GM12873 (cell line): ENCODE data around the gene CD300LG.
A peak's percentile ranks its signal among the peaks of the same experiment; 100 is the strongest.

Experiments
- TF ChIP-seq, protein P1 (sequence below): IDR thresholded peaks from 2 replicates; pipeline ENCODE4 v1.5.1; 2012; ENCODE audit warnings: low read depth, mild to moderate bottlenecking, moderate library complexity, low read length, control low read depth; ENCODE audit not compliant: insufficient read depth; ENCODE audit errors: missing control alignments

The CD300LG gene

DNA sequence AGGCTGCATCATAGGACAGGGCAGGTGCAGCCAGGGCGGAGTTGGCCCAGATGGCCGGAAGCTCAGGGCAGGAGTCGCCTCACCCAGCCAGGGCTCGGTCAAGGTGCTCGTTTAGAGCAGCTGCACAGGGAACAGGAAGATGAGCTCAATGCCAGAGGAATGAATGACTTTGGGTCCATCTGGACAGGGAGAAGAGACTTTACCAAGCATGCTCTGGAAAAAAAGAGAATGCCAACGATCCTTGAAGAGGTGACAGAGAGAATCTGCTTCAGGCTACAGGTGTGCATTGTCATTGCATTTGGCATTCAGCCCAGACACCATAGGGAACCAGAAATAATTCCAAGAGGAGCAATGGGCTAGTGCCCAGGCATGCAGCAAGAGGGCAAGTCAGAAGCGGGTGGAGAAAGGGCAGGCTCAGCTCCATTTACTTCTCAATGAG lies 7.3 kb upstream of the CD300LG start:
- TF ChIP-seq, protein P1, sequence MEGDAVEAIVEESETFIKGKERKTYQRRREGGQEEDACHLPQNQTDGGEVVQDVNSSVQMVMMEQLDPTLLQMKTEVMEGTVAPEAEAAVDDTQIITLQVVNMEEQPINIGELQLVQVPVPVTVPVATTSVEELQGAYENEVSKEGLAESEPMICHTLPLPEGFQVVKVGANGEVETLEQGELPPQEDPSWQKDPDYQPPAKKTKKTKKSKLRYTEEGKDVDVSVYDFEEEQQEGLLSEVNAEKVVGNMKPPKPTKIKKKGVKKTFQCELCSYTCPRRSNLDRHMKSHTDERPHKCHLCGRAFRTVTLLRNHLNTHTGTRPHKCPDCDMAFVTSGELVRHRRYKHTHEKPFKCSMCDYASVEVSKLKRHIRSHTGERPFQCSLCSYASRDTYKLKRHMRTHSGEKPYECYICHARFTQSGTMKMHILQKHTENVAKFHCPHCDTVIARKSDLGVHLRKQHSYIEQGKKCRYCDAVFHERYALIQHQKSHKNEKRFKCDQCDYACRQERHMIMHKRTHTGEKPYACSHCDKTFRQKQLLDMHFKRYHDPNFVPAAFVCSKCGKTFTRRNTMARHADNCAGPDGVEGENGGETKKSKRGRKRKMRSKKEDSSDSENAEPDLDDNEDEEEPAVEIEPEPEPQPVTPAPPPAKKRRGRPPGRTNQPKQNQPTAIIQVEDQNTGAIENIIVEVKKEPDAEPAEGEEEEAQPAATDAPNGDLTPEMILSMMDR: no peak

DNA sequence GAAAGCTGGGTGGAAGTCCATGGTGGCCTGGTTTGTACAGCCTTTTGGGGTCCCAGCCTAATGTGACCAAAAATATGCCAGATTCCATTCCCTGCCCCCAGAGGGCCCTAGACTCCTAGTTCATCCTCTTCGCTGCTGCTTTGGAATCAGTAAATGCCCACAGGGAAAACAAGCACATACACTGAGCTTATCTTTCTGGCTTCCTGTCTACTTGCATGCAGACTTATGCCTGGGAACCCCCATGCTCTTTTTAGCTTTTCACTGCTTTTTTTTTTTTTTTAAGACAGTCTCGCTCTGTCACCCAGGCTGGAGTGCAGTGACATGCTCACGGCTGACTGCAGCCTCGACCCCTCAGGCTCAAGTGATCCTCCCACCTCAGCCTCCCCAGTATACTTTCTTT lies 6.2 kb upstream of the CD300LG start:
- TF ChIP-seq, protein P1: no peak

DNA sequence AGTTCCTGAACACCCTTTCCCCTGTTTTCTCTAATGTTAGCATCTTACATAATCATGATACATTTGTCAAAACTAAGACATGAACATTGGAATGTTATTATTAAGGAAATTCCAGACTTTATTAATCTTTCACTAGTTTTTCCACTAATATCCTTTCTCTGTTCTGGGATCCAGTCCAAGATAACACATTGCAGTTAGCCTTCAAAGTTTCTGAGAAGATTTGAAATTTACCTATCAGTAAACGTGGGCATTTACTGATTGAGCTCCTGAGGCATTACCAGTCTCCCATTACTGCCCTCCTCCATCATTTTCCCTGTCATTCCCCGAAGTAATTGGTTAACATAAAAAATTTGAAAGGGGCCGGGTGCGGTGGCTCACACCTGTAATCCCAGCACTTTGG lies 5.7 kb upstream of the CD300LG start:
- TF ChIP-seq, protein P1: no peak

DNA sequence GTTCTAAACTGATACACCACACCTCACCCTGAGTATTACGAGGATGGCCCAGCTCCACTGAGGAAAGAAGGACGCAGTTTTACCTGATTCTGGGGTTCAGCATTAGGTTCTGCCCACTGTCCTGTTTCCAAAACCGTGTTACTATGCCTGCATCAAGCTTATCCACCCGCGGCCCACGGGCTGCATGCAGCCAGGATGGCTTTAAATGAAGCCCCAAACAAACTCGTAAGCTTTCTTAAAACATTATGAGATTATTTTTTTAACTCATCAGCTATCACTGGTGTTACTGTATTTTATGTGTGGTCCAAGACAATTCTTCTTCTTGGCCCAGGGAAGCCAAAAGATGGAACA lies 4.0 kb upstream of the CD300LG start:
- TF ChIP-seq, protein P1: no peak

DNA sequence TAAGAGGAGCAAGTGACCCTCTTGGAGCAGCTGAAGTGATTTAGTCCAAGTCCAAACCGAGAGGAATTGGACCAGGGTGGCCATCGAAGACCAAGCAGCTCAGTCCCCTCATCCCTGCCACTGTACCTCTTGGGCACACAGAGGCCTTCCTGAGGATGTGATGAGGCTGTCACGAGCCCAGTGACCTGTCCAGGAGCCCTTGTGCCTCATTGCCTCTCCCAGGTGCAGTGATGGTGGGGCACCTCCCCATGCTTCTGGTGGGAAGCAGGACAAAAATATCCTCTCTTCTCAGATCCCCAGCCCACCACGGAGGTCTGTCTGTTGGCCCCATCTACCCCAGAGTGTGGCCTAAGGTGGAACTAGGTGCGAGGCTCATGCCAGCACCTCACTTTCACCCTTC lies 2.7 kb upstream of the CD300LG start:
- TF ChIP-seq, protein P1: no peak

DNA sequence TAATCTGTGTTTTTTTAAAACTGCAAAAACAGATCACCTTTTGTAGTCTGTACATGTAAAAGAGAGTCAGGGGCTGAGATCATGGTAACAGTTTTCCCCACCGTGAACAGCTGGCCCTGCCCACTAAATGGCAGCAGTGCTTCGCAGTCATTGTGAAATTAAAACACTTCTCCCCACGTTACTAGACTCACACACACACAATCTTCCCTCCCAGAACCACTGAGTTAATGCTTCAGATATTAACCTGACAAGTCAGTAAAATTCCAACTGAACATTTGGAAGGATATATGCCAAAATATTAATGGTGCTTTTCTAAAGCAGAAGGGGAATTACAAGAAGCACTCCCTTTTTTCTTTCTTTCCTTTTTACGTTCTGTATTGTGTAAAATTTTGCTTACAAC lies 1.2 kb upstream of the CD300LG start:
- TF ChIP-seq, protein P1: no peak

DNA sequence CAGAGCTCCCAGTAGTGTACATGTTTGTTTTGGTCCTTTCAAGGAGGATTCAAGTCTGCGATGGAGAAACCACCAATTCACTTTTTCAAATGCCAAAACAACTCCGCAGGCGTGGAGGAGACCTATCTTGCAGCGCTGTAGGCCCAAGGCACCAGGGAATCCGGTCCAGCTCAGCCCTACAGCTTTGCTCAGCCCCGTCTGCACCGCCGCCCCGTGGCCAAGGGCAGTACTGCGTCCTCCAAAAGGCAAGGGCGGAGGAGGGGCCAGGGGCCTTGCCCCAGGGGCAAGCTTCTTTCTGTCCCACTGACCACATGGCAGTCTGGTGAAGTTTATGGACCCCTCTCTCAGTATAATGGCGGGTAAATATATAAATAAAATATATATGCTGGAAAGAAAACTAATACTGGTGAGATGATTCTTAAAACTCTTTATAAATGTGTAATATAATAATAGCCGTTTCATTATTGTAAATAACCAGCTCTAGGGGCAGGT lies 709 bp upstream of the CD300LG start:
- TF ChIP-seq, protein P1: peak; percentile 98

DNA sequence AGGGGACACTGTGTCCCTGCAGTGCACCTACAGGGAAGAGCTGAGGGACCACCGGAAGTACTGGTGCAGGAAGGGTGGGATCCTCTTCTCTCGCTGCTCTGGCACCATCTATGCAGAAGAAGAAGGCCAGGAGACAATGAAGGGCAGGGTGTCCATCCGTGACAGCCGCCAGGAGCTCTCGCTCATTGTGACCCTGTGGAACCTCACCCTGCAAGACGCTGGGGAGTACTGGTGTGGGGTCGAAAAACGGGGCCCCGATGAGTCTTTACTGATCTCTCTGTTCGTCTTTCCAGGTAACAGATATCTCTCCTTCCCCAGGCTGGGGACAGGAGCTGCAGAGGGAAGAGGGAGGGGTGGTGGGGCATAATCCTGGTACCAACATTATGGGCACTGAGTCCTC lies 1.6 kb downstream of the CD300LG start:
- TF ChIP-seq, protein P1: no peak
